Measurements from ENCODE around the gene ALDH3B1.

ALDH3B1 gene

GRCh38 chr11:68014157-68014946 is 4.2 kb downstream of the ALDH3B1 start:
- DNase-seq: no peak

DNA sequence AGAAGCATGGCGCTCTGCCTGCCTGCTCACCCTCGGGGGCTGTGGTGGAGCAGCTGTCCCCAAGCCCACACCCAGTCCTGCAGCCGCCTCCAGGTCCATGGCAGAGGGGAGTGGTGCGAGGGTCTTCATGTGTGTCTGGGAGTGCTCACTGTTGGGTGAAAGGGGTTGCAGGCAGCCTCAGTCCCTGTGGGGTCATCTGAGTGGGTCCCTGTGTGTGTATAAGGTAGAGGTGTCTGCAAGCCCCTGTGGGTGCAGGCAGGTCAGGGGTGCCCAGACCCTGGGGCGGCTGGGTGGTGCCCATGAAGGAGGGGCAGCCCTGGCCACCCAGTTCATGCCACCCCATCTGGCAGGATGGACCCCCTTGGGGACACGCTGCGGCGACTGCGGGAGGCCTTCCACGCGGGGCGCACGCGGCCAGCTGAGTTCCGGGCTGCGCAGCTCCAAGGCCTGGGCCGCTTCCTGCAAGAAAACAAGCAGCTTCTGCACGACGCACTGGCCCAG is 4.9 kb downstream of the ALDH3B1 start:
- no peak for DNase-seq

GRCh38 chr11:68015467-68015866 is 5.3 kb downstream of the ALDH3B1 start:
- no peak for DNase-seq

DNA sequence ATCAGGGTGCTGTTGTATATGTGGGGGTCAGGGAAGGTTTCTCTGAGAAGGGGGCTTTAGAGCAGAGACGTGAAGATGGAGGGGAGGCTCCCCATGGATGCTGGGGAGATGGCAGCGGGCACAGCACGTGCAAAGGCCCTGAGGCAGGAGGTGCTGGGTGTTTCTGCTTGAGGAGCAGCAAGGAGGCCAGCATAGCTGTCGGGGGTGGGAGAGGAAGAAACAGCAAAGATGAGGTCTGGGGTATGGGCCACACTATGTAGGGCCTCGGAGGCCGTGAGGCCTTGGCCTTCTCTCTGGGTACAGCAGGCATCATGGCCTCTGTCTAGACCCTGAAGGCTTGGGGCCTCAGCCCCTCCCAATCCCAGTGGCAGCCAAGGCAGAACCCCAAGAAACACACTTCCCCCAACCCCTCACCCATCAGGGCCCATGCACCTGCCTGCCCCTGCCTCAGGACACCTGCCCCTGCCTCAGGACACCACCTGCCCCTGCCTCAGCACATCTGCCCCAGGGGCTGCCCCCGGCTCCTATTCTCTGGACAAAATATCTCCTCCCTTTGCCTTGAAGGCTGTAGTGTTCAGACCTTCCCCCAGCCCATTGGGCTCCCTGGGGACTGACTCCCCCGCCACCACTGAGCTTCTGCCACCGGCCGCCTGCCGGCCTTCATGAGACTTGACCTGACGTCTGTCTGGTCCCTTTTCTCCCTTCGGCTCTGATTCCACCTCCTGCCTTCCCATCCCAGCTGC is 6.2 kb downstream of the ALDH3B1 start:
- no peak for DNase-seq

DNA sequence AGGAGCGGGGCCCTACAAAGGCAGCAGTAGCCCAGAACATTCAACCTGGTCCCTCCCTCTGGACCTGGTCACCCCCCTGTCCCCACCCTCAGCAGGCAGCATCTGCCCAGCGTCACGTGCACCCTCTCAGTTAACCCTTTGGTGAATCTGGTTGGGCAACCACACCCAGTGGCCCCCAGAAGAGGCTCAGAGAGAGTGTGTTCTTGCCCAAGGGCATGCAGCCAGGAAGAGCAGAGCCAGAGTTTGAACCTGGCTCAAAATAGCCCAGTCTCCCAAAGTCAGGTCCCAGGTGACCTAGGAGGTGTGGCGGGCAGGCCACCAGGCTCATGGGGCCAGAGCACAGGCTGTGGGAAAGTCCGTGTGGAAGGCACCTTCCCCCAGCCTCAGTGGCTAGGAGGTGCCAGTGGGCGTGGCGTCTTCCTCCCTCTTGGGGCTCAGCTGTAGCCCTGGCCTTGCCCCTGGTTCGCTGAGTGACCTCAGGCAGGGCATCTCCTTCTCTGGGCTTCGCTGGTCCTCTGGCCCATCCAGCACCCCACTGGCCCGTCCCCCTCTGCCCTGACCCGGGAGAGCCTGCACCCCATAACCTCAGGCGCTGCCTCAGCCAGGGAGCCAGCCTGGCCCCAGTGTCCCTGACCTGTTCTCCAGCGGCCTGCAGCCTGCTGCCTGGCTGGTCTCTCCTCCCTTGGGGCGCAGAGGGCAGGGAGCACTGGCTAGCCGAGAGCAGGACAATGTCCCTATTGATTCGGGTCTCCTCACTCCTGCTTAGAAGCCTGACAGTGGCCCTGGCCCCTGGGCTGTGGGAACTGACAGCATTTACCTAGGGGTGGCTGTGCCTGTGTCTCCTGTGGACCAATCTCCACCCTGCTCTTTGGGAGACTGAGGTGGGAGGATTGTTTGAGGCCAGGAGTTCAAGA is 7.0 kb downstream of the ALDH3B1 start:
- no peak for DNase-seq

DNA sequence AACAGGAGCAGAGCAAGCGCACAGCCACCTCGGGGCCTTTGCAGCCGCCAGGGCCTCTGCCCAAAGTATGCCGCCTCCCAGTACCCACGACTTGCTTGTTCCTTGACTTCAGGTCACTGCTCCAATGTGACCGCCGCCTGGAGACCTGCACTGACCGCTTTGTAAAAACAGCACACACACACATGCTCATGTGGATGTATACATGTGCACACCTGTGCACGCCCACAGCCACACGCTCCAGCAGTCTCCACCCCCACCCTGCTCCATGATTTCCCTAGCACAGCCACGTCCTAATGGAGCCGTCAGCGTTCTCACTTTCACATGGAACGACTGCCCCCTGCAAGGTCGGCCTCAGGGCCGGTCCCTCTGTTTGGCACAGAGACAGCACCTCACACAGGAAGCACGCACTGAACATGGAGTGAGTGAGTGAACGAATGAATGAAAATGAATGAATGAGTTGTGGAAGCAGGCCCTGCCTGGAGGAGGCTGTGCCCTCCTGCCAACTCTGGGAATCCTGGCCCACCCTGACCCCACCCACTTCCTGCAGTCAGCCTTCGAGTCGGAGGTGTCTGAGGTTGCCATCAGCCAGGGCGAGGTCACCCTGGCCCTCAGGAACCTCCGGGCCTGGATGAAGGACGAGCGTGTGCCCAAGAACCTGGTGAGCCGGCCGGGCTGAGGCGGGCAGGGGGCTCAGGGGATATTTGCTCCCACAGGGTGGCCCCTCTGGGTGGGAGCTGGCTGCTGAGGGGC is 8.0 kb downstream of the ALDH3B1 start:
- DNase-seq: no peak

DNA sequence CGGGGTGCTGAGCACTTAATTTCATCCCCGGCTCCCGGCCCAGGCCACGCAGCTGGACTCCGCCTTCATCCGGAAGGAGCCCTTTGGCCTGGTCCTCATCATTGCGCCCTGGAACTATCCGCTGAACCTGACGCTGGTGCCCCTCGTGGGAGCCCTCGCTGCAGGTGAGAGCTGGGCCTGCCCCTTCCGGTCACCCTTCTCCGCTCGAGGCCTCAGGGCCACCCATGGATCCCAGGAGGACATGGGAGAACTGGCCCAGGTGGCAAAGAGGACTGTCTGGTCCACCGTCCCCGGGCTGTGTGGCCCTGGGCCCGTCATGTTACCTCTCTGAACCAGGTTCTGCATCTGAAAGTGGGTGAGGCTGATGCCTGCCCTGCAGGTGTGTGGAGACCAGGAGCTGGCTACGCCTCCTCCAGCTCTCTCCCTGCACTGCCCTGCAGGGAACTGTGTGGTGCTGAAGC is 8.6 kb downstream of the ALDH3B1 start:
- no peak for DNase-seq

DNA sequence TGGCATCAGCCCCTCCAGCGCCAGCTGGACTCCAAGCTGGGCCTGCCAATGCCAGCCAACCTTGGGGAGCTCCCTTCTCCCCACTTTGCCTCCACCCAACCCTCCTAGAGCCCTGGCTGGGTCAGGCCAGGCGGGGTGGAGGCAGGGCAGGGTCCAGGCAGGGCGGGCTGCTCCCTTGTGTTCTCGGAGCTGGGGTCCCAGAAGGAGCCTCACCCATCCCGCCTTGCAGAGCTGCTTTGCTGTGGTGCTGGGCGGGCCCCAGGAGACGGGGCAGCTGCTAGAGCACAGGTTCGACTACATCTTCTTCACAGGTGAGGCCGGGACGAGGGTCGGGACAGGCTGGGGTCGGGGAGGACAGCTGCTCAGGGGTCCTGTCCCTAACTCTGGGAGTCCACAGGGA is 9.4 kb downstream of the ALDH3B1 start:
- DNase-seq: no peak

GRCh38 chr11:68020575-68020974 is 10.4 kb downstream of the ALDH3B1 start:
- DNase-seq: no peak

DNA sequence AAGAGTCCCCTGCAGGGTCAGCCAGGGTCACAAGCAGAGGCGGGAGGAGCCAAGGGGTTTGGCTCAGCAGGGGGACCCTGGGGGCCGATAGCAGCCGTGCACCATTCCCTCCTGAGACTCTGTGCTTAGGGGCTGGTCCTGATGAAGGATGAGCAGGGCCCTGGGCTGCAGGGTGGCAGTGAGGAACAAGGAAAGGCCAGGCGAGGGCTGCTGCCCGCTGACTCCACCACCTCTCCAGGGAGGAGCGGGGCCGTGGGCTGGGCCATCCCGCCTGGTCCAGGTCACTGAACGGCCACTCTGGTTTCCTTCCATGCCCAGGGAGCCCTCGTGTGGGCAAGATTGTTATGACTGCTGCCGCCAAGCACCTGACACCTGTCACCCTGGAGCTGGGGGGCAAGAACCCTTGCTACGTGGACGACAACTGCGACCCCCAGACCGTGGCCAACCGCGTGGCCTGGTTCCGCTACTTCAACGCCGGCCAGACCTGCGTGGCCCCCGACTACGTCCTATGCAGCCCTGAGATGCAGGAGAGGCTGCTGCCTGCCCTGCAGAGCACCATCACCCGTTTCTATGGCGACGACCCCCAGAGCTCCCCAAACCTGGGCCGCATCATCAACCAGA is 11.2 kb downstream of the ALDH3B1 start:
- DNase-seq: no peak

- DNase-seq: no peak
Observed at GRCh38 chr11:68022531-68022930, 12.4 kb downstream of the ALDH3B1 start.

DNA sequence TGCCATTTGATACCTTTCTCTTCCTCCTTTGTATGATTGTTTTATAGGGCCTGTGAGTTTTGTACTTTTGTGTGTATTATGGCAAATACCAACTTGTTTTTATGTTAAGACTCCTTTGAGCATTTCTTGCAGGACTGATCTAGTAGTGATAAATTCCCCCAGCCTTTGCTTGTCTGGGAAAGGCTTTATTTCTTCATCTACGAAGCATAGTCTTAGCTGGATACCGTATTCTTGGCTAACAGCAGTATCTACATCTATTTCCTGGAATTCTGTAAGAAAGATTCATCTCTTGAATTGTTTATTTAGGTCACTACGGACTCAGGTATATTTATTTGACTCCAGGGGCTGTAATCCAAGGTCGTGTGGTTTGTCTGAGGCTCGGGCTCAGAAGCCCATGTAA is 14.4 kb downstream of the ALDH3B1 start:
- no peak for DNase-seq

- no peak for DNase-seq
Observed at GRCh38 chr11:68025047-68025446, 14.9 kb downstream of the ALDH3B1 start.

DNA sequence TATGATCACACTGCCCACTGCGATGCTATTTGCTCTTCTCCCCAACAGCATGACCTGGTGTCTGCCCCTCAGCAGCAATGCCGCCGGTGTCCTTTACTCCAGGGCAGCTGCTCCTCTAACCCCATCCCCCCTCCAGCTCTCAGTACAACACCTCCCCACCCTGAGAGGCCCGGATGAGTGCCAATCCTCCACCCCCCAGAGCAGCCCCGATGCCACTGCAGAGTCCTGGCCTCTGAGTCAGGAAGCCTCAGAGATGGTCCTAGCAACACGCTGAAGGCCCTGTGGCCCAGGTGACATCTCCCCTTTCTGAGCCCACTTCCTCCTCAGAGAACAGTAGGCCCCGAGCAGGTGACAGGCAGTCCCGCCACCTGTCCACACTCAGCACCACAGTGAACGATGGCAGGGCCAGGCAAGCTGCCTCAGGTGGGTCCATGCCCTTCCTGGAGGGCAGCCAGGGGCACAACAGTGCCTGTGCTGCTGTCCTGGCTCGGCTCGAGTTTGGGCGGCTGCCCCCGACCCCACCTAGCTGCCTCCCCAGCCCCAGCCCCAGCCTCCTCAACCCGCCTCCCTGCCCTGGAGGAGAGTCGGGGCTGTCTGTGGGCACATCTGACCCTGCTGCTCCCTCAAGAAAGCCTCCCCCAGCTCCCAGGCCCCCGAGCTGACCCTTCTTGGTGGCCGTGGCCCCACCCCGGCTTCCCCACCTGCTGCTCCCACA is 16.4 kb downstream of the ALDH3B1 start:
- DNase-seq: peak; percentile 29

- no peak for DNase-seq
Observed at GRCh38 chr11:68027667-68028066, 17.5 kb downstream of the ALDH3B1 start.

GRCh38 chr11:68028802-68029545 is 18.8 kb downstream of the ALDH3B1 start:
- no peak for DNase-seq

GRCh38 chr11:68030318-68031143 is 20.4 kb downstream of the ALDH3B1 start, which contains the start of gene NDUFS8:
Gene NDUFS8, plus strand, starts transcription at chr11:68030681. Its CDS starts 1,471 bp downstream, at chr11:68032152.
- peak; percentile 100 for DNase-seq

DNA sequence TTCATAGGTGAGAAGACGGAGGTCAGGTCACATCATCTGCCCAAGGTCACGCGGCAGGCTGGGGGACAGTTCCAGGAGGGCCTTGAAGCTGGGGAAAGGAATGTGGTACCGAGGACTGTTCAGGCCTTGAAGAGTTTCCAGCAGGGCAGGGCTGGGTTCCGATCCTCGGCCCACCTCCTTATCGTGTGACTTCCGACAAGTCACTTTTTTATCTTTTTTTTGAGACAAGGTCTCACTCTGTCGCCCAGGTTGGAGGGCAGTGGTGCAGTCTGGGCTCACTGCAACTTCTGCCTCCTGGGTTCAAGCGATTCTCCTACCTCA is 21.0 kb downstream of the ALDH3B1 start:
- DNase-seq: no peak

GRCh38 chr11:68032003-68032402 is 21.9 kb downstream of the ALDH3B1 start:
- DNase-seq: no peak

Data from NCI-H1105 treated with DMSO at 0.1 percent for 48 hours (cell line).